ENCODE data around the gene FOXK1.

DNA sequence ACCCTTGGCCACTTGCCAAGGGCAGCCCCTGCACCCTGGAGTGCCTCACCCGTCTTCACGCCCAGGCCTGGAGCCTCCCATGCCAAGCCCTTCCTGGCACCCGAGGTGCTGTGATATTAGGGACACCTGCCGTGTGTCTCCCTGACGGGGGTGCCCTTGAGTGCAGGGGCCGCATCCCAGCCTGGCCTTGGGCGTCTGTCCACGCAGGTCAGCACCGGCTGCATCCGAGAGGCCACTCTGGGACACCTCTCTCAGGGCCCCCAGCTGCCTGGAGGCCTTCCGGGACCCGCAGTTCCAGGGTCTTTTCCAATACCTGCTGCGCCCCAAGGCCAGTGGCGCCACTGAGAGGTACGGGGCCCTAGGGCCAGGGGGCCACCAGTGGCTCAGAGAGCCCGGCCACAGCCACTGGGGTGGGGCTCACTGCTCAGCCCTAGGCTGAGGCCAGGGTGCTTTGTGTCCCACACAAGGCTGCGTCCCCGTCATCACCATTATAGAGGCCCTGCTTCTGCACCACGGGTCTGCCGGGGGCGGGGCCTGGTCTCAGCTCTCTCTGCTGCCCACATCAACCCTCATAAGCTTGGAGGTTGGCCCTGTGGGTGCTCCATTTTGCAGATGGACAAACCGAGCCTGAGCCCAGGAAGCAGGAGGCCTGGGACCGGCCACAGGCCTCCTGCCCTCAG, 106.0 kb downstream of the FOXK1 start:
- TF ChIP-seq NFRKB (IDR thresholded peaks at IDR 0.05): no peak
- no peak for TF ChIP-seq ARNT (IDR thresholded peaks at IDR 0.05)
- no peak for TF ChIP-seq FOXK2 (IDR thresholded peaks at IDR 0.05)
- TF ChIP-seq BHLHE40 (IDR thresholded peaks at IDR 0.05; ENCODE audit: borderline replicate concordance): no peak

Measured in HEK293T (cell line).